GM18951 (cell line): ENCODE measurements around the gene CASKIN2.

Experiments
- POLR2A ChIP-seq: IDR thresholded peaks from 4 replicates; pipeline ENCODE4 v1.6.1; 2011; ENCODE audit warnings: mild to moderate bottlenecking; ENCODE audit not compliant: insufficient read length, insufficient read depth; ENCODE audit errors: extremely low read depth
- in situ Hi-C: fragments of 300-500 bp; cut with MboI; formaldehyde crosslinking; loops from one replicate; pipeline ENCODE4 v1.12.0; 2022; ENCODE audit warnings: low sequenced_read_pairs, mixed read lengths, inconsistent platforms; ENCODE audit not compliant: unreplicated experiment

Gene CASKIN2

DNA sequence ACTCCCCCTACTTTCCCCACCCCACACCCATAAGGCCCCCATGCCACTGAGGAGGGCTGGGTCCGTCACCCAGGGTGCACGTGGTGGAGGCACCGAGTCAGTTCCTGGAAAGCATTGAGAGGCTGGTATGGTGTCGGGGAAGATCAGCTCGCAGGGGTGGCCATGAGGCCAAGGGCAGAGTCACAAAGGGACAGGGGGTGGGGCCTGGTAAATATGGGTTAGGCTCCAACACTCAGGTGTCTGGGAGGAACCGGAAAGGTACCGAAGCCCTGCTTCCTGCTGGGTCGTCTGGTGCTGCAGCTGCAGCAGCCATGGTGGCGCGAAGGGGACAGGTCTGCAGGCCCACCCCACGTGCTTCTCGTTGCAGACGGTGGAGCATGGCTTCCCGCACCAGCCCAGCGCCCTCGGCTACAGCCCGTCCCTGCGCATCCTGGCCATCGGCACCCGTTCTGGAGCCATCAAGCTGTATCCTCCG, 40.4 kb upstream of the CASKIN2 start:
- TF ChIP-seq POLR2A: no peak
- in situ Hi-C loops: no loop called here

DNA sequence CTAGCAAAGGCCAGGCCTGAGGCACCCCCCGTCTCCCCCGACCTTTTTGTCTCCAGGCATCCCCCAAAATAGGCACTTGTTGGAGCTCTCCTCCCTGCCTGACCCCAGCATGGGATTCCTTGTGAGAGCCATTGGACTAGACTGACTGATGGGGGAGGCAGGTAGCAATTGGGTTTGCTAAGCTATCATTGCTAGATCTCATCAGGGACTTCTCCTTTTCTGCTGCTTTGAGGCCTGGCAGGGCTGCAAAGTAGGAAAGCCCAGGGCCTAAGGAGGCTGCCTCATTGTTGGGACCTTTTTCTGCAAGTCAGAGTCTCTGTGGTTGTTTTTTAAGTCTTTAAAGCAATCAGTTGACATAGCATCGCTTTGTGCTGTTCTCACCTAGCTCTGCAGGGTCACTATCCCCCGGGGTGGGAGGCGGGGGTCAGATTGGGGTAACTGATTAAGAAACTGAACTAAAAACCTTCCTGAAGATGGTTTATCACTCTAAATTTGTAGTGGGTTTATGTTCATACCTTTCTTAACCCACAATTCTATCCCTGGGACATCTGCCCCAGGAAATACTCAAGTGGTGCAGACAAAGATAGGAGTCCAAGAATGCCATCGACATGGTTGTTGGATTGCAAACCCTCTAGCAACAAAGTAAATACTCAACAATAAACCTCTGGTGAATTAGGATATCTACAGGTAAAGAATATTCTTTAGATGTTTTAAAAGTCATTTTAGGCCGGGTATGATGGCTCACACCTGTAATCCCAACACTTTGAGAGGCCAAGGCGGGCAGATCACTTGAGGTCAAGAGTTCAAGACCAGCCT, 38.2 kb upstream of the CASKIN2 start:
- TF ChIP-seq POLR2A: no peak
- in situ Hi-C loops: no loop called here

DNA sequence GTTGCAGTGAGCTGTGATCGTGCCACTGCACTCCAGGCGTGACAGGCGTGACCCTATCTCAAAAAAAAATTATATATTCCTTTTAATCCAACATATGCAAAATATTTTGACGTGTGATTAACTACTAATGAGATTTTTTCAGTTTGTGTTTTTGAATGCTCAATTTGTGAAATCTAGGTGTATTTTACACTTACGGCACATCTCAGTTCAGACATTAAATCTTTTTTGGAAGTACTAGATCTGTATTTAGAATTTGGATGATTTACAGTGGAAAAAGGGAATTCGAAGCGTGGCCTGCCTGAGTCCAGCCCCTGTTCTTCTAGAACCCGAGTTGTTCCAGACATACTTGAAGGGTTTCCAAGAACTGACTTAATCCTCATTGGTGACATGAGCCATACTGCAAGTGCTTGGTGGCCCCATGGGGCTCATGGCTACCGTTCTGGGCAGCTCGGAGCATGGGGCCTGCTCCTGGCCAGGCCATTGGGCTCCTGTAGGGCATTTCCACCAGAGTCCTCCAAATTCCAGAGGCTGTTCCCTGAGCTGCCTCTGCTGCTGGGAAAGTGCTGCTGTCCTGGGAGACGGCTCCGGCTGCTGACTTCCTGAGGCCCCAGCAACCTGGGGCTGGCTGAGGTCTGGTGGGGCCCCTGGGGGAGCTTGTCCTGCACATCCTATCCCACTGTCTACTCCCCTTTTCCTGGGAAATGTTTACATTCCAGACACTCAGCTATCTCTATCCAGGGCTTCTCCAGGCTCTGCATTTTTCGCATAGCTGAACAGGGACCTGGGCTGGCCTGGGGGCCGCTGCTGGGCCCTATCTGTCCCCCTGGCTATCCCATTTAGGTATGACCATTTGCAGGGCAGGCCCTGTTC, 37.3 kb upstream of the CASKIN2 start:
- TF ChIP-seq POLR2A: no peak
- in situ Hi-C loops: no loop called here

DNA sequence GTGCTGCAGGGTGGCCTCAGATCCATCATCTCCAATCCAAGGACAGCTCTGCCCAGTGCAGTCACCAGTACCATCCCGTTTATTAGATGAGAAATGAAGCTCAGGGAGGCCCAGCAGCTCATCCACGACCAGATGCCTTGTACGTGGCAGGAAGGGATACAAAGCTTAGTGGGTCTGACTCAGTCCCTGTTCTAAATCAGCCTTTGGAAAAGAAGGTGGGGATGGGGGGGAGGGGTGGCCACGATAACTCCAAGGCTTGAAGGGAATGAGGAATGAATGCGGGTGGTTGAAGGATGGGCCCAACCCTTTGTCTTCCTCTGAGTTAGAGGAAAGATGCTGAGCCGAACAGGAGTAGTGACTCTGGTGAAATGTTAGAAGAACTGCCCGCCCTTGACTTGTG, 35.9 kb upstream of the CASKIN2 start:
- in situ Hi-C loops: no loop called here
- TF ChIP-seq POLR2A: no peak

DNA sequence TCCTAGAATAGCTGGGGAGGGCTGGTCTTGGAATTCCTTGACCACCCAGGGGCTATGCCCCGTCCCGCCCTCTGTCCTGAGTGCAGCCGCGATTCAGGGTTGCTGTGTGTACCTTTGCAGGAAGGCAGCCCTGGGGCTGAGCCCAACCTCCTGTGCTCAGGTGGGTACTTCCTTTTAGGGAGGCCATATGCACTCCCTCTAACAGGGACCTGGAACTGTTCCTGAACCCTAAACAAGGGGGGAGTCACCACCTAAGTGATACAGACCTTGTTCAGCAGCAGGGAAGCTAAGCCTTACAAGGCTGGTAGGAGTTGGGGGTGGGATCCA, 34.8 kb upstream of the CASKIN2 start:
- in situ Hi-C loops: no loop called here
- TF ChIP-seq POLR2A: no peak

DNA sequence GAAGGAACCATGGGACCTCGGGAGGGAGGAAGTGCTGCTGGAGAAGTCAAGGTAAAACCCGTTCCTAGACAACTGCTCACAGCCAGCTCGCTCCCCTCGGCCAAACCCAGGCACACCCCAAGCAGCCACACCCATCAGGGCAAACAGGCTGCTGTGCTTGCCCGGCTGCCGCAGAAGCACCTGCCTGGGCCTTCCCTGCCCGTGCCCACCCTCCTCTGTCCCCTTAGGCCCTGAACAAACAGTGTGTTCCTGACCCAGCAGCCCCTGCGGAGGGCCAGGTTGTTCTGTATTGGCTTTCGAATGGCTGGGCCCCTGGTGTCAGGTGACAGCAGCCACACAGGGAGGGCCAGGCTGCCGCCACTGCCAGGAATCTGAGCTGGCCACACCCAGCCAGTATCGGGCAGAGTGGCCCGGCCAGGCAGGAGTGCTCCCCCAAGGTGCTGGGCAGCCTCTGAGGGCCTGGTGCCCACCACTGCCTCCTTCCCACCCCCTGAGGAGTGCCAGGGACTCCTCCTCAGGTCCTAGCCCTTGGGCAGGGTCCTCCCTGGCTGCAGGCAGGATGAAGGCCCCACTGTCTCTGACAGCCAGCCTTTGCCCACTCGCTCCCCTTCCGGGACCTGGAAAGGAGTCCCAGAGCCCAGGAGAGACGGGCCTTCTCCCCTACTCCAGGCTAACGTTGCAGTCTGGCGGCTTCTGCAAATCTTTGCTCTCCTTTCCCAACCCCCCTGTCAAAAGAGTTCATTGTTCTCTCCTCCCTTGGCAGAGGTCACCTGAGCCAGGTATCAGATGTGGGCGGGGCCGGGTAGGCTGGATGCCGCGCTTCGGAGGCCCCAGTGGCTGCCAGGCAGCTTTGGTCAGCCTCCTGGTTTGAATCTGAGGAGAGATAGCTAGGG, 34.2 kb upstream of the CASKIN2 start:
- in situ Hi-C loops: no loop called here
- no peak for TF ChIP-seq POLR2A

DNA sequence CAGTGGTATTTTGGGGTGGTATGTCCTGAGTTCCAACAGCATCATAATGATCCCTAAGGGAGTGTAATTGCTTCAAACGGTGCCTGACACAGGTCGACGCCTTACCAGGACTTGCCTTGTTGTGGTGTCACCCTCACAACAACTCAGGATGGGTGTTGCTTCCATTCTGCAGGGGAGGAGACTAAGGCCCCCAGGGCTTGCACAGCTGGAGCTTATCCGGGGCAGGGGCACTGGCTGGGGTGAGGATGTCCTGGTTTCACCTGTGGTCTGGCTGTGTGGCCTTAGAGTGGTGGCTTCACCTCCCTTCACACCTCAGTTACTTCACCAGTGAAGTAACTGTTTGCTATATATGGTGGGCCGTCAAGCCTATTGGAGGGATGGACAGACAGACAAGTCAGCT, 33.5 kb upstream of the CASKIN2 start:
- TF ChIP-seq POLR2A: no peak
- in situ Hi-C loops: no loop called here

DNA sequence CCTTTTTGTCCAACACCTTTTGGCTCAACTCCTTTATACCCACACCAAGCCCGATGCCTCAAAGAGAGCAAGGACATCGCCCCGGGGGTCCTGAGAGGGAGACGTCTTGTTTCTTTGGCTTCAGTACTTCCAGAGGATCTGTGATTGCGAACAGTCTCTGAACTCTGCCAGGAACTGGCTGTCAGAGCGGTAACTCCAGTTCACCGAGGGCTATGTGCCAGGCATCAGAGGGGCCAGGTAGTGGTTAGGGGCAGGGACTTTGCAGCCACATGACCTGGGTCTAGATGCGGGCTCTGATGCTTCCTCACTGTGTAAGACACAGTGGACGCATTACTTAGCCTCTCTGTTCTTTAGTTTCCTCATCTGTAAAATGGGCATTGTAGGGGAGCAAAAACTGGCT, 31.8 kb upstream of the CASKIN2 start:
- TF ChIP-seq POLR2A: no peak
- in situ Hi-C loops: no loop called here

DNA sequence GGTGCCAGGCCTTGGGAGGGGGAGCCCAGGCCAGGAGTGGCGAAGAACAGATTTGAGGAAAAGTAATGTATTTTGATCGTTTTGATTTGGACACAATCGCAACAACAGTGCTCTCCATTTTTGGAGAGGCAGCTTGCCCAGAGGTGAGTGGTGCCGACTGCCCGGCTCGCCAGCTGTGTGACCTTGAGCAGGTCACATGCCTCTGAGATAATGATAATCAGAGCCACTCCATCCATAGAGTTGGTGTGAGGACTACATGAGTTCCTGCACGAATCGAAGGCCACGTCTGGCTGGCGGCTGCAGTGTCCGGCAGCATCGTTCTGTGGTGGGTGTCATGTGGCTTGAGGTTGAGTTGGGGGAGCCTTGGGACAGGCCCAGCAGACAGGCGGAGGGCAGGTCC, 30.8 kb upstream of the CASKIN2 start:
- in situ Hi-C loops: no loop called here

DNA sequence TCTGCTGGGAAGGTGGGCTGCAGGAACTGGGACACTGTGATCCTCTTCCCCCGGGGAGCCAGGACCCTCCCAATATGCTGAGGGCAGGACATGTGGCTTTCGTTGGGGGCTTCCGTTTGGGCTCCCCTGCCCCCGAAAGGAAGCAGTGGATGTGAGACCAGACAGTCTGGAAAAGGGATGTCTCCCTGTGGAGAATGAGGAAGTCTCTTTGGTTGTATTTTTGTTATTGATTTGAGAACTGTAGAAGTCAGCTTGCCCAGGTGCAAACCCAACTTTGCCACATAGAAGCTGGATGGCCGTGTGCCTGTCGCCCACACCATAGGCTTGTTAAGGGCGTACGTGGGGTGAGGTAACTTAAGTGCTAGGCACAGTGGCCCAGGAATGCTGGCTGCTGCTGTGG, 28.9 kb upstream of the CASKIN2 start:
- no peak for TF ChIP-seq POLR2A
- in situ Hi-C loops: no loop called here

More for the DNA sequence above, 30.8 kb upstream of the CASKIN2 start:
- no peak for TF ChIP-seq POLR2A

DNA sequence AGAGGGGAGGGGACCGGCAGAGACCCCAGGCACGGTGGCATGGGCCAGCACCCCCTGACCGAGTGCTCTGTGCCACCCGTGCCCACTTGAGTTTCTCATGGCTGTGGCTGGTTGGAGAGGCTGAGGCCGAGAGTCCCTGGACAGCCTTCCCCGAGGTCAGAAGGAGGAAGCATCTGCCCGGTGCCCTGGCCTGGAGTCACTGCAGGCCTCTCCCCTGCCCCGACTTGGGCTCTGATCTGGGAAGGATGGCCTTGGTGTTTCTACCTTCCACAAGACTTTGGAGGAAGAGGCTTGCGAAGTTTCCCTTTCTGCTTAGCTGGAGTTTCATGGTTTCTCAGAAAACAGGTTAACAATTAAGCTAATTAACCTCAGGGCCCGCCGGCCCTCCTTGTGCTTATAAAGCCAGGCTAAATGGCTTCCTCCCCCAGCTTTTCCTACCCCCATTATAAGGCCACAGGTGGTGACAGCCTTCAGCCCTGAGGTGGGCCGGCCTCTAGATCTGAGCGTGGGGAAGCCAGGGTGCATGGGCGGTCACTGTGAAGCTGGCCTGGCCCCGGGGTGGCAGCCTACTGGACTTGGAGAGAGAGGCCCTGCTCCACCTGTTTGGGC, 27.5 kb upstream of the CASKIN2 start:
- in situ Hi-C loops: no loop called here
- TF ChIP-seq POLR2A: no peak

DNA sequence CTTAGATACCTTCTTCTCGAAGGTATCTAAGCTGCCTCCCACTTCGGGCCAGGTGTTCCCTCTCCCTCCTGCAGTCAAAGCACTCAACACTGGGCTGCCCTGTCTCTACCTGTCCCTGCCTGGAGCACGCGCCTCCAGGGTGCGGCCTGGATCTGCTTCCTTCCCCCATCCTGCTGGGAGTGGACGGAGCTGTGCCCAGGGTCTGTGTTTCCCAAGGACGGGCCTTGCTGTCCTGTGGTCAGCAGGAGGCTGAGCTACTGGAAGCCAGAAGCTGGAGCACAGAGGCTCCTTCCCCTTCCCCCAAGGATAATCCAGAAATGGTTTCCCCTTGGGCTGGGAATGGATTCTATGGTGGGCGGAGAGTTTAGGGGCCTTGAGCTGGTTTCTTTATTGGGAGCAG, 26.9 kb upstream of the CASKIN2 start:
- in situ Hi-C loops: no loop called here
- no peak for TF ChIP-seq POLR2A

DNA sequence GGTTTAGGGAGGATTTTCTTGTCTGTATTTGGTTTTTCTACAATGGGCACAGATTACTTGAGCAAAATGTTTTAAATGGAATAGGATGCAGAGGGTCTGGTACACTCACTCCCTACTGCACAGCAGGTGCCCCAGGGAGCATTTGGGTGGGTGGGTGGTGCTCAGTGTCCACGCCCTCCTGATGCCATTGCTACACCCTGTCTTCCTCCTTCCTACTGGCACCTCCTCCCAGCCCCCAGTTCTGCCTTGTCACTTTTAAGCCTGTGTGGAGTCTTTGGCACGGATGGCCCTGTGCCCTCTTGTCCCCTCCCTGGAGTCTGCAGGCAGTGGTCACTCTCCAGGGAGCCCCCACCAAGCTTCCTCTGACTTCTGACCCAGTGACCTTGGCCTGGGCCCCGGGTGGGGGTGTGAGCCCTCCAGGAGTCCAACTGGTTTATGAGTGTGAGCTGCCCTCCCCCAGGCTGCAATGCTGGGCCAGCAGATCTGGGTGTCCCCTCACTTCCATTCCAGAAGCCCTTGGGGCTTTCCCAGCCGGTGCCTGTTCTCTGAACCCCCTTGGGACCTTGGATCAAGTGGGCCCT, 25.7 kb upstream of the CASKIN2 start:
- in situ Hi-C loops: no loop called here
- no peak for TF ChIP-seq POLR2A
